GM10847 (cell line): ENCODE results near the gene SPOCK2.

Source experiments
- POLR2A ChIP-seq: IDR thresholded peaks from 2 replicates; pipeline ENCODE4 v1.6.1; 2011; ENCODE audit not compliant: insufficient read length; ENCODE audit errors: extremely low read depth

SPOCK2 gene

GRCh38 chr10:72083790-72084459 lies 4.4 kb downstream of the SPOCK2 start:
- no peak for TF ChIP-seq POLR2A

GRCh38 chr10:72082856-72083789 lies 5.2 kb downstream of the SPOCK2 start:
- TF ChIP-seq POLR2A, result no peak

GRCh38 chr10:72081772-72082590 lies 6.4 kb downstream of the SPOCK2 start:
- TF ChIP-seq POLR2A, result no peak

- no peak for TF ChIP-seq POLR2A
These were observed 7.1 kb downstream of the SPOCK2 start for GRCh38 chr10:72081210-72081609.

GRCh38 chr10:72080042-72080975 lies 8.0 kb downstream of the SPOCK2 start:
- no peak for TF ChIP-seq POLR2A

GRCh38 chr10:72079356-72079755 lies 9.0 kb downstream of the SPOCK2 start:
- TF ChIP-seq POLR2A, result no peak

GRCh38 chr10:72077275-72077990 lies 10.9 kb downstream of the SPOCK2 start:
- no peak for TF ChIP-seq POLR2A

- TF ChIP-seq POLR2A, result no peak
These were observed 11.6 kb downstream of the SPOCK2 start for GRCh38 chr10:72076756-72077155.

GRCh38 chr10:72075376-72076115 lies 12.8 kb downstream of the SPOCK2 start:
- TF ChIP-seq POLR2A, result no peak

GRCh38 chr10:72074574-72075375 lies 13.6 kb downstream of the SPOCK2 start:
- TF ChIP-seq POLR2A, result no peak

GRCh38 chr10:72073708-72074573 lies 14.4 kb downstream of the SPOCK2 start:
- TF ChIP-seq POLR2A, result no peak
